Activated CD4-positive, alpha-beta T cell treated with anti-CD3 and anti-CD28 coated beads, Interleukin-2, amount 10 ng/mL, durations not matched to agents 24 days and 14 days (primary cell): ENCODE measurements around the gene NINJ2. TPM values are rescaled to one million over a fixed set of nuclear protein-coding genes. Genes with fewer than 3 reads are reported as not detected.

ENCODE experiments used
- DNase-seq: peaks from one replicate; pipeline ENCODE4 v3.0.0; 2022
- H3K27ac Mint-ChIP-seq: one replicate; pipeline ENCODE4 v1.8.0; 2022; ENCODE audit warnings: mild to moderate bottlenecking, mixed read lengths
- H3K27me3 Mint-ChIP-seq: one replicate; pipeline ENCODE4 v1.8.0; 2022; ENCODE audit warnings: mixed read lengths
- H3K36me3 Mint-ChIP-seq: one replicate; pipeline ENCODE4 v1.8.0; 2022; ENCODE audit warnings: low read depth, mild to moderate bottlenecking, mixed read lengths
- H3K4me1 Mint-ChIP-seq: one replicate; pipeline ENCODE4 v1.8.0; 2021; ENCODE audit warnings: mixed read lengths
- H3K4me3 Mint-ChIP-seq: one replicate; pipeline ENCODE4 v1.8.0; 2022; ENCODE audit warnings: mild to moderate bottlenecking, moderate library complexity, mixed read lengths
- H3K9me3 Mint-ChIP-seq: one replicate; pipeline ENCODE4 v1.8.0; 2021; ENCODE audit warnings: mixed read lengths
- intact Hi-C: fragments of 100-400 bp; cut with micrococcal nuclease; formaldehyde crosslinking; loops from one replicate; pipeline ENCODE4 v1.15.1; 2023
- total RNA-seq: library from RNA; stranded (reverse); gene quantifications from 2 replicates; pipeline ENCODE4 v1.2.3, GENCODE V29; 2022

The NINJ2 gene
- total RNA-seq, 1 donor from 2014 or later, result 4.8 TPM

DNA sequence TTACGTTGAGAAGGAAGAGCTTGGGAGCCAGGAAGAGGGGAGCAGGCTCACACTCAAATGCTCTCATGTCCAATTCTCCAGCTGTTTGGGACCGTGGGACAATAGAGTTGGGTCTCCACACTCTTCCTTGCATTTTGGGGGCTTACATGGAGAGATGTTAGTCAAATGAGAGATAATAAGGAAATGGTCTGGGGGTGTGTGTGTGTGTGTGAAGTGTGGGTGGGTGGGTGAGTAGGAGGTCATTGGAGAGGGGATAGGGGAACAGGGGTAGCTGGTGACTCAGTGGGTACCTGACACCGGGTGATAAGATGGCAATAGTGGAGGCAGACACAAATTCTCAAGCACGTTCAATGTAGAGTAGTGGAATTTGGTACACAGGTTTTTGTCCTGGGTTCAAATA is 135.5 kb downstream of the NINJ2 start:
- no peak for DNase-seq
- H3K4me1 Mint-ChIP-seq, result no peaks in the 10 kb centered on the region
- no peak overlapping the region for H3K4me3 Mint-ChIP-seq
- intact Hi-C loops, result no loop called here
- no peaks in the 10 kb centered on the region for H3K36me3 Mint-ChIP-seq
- no peaks in the 10 kb centered on the region for H3K9me3 Mint-ChIP-seq
- H3K27me3 Mint-ChIP-seq, result no peaks in the 10 kb centered on the region
- H3K27ac Mint-ChIP-seq, result no peak overlapping the region

GRCh38 chr12:527241-527640 is 136.0 kb downstream of the NINJ2 start:
- Mint-ChIP-seq H3K4me3 (no peak overlapping the region), H3K9me3 (no peaks in the 10 kb centered on the region), H3K4me1 (no peaks in the 10 kb centered on the region), H3K27ac (no peak overlapping the region), H3K36me3 (no peaks in the 10 kb centered on the region), H3K27me3 (no peaks in the 10 kb centered on the region)
- DNase-seq, result no peak
- intact Hi-C loops, result no loop called here

DNA sequence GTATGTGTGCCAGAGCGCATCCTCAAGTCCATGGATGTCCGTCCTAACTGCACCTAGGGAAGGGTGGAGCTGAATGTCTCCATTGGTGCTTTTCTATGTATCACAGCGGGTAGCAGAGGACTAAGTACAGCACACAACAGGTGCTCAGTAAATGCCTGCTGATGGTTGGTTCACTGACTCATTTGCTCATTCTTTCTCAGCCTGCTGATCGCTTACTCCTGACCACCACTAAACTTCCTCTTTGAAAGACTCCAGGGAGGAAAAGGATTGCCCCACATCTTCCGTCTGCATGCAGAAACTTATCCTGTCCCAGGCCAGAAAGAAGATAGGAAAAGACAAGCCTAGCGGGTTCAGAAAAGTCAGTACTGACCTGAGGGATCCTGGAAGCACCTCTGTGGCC is 137.2 kb downstream of the NINJ2 start:
- DNase-seq, result no peak
- intact Hi-C loops, result no loop called here
- Mint-ChIP-seq H3K36me3 (no peaks in the 10 kb centered on the region), H3K27me3 (no peaks in the 10 kb centered on the region), H3K4me1 (no peaks in the 10 kb centered on the region), H3K4me3 (no peak overlapping the region), H3K27ac (no peak overlapping the region), H3K9me3 (no peaks in the 10 kb centered on the region)

- H3K4me3 Mint-ChIP-seq, result no peak overlapping the region
- intact Hi-C loops, result no loop called here
- DNase-seq, result no peak
- no peaks in the 10 kb centered on the region for H3K4me1 Mint-ChIP-seq
- H3K27me3 Mint-ChIP-seq, result peaks cover 6% of the 10 kb centered on the region
- no peak overlapping the region for H3K27ac Mint-ChIP-seq
- no peaks in the 10 kb centered on the region for H3K36me3 Mint-ChIP-seq
- no peaks in the 10 kb centered on the region for H3K9me3 Mint-ChIP-seq
These were observed 138.9 kb downstream of the NINJ2 start for GRCh38 chr12:524167-524951.

DNA sequence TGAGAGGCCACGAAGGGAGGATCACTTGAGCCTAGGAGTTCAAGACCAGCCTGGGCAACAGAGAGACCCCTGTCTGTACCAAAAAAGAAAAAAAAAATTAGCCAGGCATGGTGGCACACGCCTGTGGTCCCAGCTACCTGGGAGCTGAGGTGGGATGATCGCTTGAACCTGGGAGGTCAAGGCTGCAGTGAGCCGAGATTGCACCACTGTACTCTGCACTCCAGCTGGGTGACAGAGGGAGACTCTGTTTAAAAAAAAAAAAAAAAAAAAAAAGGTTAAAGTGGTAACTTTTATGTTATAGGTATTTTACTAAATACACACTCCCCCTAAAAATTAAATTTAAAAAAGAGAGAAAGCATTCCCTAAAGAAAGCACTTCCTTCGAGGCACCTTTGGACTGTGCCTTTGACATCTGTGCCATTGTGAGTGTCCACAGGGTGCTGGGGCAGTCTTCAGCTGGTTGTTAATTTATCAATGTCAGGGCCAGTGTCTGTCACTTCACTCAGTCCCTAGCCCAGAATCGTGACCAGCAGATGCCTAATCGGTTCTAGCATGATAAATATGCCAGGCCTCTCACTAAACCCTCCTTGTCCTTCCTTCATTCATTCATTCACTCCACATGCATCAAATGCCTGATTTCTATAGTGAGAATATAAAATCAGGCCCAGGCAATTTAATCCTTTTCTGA is 140.4 kb downstream of the NINJ2 start:
- Mint-ChIP-seq H3K27ac (no peak overlapping the region), H3K4me3 (no peak overlapping the region)

DNA sequence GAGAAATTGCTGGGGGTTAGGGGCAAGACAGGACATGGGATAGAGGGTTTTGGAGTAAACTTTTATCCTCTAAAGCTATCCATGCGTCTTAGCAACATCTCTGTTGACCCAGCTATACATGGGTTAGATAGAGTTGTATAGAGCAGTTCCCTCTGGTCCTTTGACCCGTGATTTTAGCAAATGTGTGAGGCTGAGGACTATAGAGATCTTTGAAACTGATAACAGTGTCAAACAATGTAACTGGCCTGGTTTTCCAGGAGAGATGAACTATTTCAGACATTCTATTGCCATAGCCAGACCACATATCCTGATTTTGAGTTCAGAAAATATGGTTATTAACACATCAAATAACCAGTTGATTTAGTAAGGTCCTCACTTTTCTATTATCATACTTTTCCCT is 143.1 kb downstream of the NINJ2 start:
- H3K9me3 Mint-ChIP-seq, result no peaks in the 10 kb centered on the region

More for the DNA sequence above, 140.4 kb downstream of the NINJ2 start:
- no peak for DNase-seq
- intact Hi-C loops, result no loop called here
- no peaks in the 10 kb centered on the region for H3K36me3 Mint-ChIP-seq
- peaks cover 8% of the 10 kb centered on the region for H3K27me3 Mint-ChIP-seq
- no peaks in the 10 kb centered on the region for H3K4me1 Mint-ChIP-seq
- no peaks in the 10 kb centered on the region for H3K9me3 Mint-ChIP-seq

GRCh38 chr12:517538-517937 is 145.7 kb downstream of the NINJ2 start:
- Mint-ChIP-seq H3K36me3 (no peaks in the 10 kb centered on the region), H3K4me3 (no peak overlapping the region), H3K4me1 (no peaks in the 10 kb centered on the region), H3K27ac (no peak overlapping the region), H3K27me3 (peaks cover 8% of the 10 kb centered on the region), H3K9me3 (no peaks in the 10 kb centered on the region)
- no peak for DNase-seq
- intact Hi-C loops, result no loop called here

More for the DNA sequence above, 143.1 kb downstream of the NINJ2 start:
- Mint-ChIP-seq H3K27ac (no peak overlapping the region), H3K4me3 (no peak overlapping the region), H3K4me1 (no peaks in the 10 kb centered on the region), H3K36me3 (no peaks in the 10 kb centered on the region), H3K27me3 (peaks cover 8% of the 10 kb centered on the region)
- DNase-seq, result no peak
- intact Hi-C loops, result no loop called here

Other genes with a start within 250 kb of the NINJ2 start
- 6.6 TPM in 2 replicates for gene B4GALNT3, start 203.5 kb downstream of the NINJ2 start, total RNA-seq
- 156 TPM in 2 replicates for gene WNK1, start 89.1 kb upstream of the NINJ2 start, total RNA-seq